Posterior cingulate gyrus (tissue), 11 donors: ENCODE data around the gene LMAN1.

ENCODE experiments used
- DNase-seq, 10 donors: peaks; one replicate each; pipeline versions ENCODE4 v3.0.0 to v3.0.0-alpha.2; 2020 to 2021; ENCODE audit warnings: mixed read lengths in 3 of 10
- intact Hi-C: fragments of 100-400 bp; cut with DNase I; formaldehyde crosslinking; loops from one replicate; pipeline ENCODE4 v1.15.1; 2023

The LMAN1 gene, protein sequence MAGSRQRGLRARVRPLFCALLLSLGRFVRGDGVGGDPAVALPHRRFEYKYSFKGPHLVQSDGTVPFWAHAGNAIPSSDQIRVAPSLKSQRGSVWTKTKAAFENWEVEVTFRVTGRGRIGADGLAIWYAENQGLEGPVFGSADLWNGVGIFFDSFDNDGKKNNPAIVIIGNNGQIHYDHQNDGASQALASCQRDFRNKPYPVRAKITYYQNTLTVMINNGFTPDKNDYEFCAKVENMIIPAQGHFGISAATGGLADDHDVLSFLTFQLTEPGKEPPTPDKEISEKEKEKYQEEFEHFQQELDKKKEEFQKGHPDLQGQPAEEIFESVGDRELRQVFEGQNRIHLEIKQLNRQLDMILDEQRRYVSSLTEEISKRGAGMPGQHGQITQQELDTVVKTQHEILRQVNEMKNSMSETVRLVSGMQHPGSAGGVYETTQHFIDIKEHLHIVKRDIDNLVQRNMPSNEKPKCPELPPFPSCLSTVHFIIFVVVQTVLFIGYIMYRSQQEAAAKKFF

DNA sequence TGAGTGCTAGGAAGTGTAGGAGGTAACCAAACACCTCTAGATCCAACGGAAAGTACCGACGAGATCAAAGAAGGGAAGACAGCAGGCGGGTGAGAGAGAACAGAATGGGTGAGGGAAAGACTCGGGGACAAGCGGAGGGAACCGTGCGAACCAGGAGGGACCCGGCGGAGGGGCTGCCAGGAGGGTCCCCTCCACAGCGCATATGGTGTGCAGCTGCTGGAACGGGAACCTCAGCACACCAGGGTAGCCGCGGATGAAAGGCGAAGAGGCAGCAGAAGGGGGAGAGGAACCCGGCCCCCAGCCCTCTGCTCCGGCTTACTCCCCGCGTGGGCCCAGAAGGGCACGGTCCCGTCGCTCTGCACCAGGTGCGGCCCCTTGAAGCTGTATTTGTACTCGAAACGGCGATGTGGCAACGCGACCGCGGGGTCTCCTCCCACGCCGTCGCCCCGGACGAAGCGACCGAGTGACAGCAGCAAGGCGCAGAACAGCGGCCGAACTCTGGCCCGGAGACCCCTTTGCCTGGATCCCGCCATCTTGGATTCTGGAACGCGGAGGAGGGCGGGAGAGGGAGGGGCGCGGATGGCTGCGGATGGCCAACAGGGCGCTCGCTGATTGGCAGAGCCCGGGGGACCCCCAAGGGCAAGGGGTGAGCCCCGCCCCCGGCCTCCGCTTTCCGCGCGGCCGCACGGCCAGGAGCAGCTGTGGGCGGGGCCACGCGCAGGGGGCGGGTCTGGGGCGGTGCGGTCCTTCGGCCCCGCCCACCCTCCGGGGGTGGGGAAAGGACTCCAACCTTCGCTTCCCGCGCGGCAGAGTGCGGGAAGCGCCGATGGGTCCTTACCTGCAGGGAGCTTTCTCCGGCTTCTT is at the start of gene LMAN1:
Gene LMAN1, minus strand, starts transcription at position 554 of the 864 bp plus-strand sequence. Its CDS starts 21 bp downstream, at position 533.
- intact Hi-C loops, result no loop called here
- peak; percentile 92 to 99 (median 96) for DNase-seq

DNA sequence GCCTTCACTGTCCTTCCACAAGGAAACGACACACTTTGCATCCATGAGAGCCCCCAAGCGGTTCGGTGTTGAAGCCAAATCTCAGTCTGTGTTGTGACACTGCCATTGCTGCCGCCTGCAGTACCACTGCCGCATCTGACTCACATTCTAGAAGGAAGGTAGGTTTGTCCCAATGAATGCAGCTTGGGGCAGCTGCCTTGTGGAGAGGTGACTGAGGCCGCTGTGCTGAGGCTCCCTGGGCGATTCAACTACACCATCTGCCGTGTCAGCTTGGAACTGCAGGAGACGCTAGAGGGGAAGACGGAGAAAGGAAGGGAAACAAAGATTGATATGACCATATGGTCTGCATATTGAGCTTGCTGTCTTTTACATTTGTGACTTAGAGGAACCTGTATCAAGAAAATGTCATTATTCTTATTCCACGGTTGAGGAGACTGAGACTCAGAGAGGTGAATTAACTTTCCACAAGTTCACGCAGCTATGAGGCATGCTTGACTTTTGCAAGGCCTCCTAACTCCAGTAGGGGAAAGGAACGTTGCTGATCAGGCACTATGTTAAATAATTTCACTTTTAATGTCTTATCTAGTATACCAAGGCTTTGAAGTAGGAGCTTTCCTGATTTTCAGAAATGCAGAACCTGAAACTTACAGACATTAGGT is 43.5 kb upstream of the LMAN1 start:
- intact Hi-C loops, result loop anchor here (5.0 kb wide), 3 partner anchors 95 to 320 kb away; no protein-coding TSS in a partner anchor
- DNase-seq, result peak; percentile 49 to 95 (median 76)

DNA sequence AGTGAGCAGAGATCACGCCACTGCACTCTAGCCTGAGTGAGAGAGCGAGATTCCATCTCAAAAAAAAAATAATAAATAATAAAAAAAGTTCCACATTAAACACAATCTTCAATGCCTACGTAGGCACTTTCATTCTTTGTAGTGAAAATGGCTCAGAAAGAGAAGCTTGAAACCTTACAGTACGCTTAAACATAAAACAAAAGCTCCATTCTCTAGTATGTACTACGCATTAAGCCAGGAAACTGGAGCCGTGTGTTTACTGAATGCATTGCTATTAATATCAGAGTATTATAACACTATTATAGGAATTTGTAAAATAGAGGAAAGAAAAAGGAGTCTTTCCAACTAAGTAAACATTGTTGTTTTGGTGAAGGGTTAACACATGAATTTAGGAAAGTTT is 41.3 kb upstream of the LMAN1 start:
- no peak for DNase-seq
- intact Hi-C loops, result loop anchor here (5.0 kb wide), 3 partner anchors 93 to 318 kb away; no protein-coding TSS in a partner anchor

DNA sequence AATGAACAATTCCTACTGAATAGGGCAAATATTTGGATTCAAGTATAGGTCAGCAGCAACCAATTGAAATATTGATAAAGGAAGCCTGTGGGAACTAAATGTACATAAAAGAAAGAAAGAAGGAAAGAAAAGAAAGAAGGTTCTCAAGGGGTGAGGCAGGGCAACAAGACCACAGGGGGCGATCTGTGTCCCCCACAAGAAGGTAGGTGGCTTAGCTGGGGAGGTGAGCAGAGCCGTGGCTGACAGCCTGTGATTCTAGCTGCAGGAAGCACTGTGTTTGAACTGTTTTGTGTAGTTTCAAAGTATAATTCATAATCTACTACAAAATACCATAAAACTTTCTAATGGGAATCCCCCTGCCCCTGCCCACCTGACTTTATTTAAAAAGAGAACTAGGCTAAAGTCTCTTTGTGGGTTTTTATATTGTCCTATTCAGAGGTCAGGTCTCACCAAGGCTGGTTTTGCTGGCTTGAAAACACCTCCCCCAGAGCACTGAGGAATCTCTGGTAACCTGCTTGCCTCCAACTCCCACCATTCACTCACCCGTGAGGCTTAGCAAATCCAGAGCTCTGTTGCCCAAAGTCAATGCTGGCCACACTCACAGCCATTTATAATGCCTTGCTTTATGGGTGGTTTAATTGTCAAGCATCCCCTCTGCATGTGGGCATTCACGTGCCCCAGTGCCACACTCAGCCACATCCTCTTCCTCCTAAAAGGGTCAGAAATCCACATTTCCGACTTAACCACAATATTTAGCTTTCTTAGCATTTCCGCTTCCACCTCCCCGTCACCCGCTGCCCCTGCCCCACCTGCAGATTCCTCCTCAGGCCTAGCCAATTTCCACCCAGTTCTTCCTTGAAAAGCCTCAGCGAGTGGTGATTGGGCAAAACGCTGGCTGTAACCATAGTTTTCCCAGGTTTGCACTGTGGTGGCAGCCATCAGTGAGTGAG is 36.4 kb upstream of the LMAN1 start:
- intact Hi-C loops, result no loop called here
- DNase-seq, result peak in 1 of 10 donors; percentile 55

DNA sequence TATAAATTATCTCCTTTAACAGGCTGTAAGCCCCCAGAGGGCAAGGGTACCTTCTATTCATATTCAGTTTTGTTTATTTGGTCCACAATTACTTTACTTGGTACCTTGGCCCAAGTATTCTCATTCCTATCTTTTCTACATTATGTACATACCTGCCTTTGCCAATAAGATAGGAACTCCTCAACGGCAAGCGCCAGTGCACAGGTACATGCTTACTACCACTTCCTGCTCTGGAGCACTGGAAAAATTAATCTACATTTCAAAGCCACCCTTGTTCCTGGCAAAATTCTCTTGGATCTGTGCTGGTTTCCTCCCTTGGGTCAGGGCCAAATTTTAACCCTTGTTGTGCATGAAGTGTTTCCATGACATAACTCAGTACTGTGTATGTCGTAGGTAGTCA is 34.3 kb upstream of the LMAN1 start:
- intact Hi-C loops, result no loop called here
- no peak for DNase-seq

DNA sequence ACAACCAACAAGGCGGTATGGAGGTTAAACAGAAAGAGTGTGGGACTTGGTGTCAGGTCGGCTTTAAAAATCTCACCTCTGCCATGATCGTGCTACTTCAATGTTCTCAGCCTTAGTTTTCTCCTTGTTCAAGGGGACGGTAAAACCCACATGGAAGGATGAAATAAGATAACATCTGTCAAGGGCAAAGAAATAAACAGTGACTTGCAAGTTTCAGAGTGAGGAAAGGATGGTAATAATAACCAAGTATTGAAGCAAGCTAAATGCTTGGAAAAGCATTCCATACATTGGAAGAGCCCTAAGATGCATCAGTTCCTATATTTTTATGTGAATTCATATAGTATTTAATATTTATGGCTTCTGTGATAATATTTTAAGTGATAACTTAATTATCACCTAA is 29.8 kb upstream of the LMAN1 start:
- intact Hi-C loops, result no loop called here

DNA sequence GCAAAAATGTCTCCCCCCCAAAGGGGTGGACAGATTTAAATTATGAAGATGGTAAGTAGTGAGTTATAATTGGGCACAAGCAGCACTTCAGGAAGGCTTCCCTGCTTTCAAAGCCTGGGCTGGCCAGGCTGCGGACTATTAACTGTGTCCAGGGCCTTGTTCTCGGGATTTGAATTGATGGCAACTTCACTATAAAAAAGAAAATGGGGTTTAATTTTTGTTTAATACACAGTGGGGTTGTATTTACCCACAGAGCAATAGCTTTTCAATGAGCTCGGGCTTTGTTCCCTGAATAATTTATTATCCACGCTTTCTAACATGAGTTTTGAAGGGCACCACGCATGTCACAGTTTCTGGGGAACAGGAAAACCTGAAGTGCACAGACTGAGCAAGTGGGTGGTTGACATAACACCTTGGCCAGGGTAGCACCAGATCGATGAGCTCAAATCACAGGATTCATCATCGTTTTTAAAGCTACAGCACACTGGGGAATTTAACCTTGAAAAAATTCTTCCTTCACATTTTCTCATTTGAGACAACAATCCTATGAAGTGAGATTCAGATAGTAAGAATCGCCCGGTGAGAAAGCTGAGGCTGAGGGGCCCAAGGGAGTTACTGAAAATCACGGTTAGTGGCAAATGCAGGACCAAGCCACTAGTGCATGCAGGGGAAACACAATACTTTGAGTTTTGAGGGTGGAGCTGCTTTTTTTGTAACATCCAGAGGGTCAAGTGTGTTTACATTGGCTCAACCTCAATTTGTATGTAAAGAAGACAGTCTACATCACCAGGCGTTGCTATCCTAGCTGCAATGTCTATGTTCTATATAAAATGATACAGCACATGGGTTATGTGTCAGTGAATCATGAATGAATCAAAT is 28.9 kb upstream of the LMAN1 start:
- DNase-seq, result peak in 1 of 10 donors; percentile 69
- intact Hi-C loops, result no loop called here

More for the DNA sequence above, 29.8 kb upstream of the LMAN1 start:
- no peak for DNase-seq

DNA sequence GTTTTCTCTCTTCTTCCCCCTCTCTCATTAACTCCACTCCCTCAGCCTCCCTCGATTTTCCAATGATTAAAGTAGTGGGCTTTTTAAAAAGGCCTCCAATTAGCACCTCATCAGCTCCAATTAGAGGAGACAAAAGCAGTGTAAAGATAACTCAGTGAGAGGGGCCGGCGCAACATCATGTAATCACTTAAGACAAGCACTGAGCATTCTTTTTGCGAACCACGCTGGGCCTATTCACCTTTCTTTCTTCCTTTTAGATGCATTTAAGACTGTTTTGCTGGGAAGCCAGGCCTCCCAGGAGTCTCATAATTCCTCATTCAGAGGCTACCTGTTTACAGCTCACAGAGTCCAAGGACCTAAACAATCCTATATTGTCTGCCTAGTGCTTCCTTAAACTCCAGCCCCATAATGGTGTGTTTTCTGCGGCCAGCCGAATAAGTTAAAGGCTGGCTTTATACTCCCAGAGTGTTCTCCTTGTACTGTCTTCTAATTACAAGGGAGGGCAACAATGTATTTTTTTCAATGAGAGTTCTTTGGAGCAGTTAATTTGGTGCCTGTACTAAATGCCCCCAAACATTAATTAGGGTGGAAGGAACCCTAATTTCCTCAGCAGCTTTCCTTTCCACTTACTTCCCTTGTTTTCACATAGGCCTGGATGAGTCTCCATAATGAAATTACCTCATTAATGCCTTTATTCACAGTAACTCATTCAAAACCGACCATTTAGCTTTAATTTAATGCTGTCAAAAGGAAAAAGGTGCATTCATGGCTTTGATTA is 28.0 kb upstream of the LMAN1 start:
- no peak for DNase-seq
- intact Hi-C loops, result no loop called here

DNA sequence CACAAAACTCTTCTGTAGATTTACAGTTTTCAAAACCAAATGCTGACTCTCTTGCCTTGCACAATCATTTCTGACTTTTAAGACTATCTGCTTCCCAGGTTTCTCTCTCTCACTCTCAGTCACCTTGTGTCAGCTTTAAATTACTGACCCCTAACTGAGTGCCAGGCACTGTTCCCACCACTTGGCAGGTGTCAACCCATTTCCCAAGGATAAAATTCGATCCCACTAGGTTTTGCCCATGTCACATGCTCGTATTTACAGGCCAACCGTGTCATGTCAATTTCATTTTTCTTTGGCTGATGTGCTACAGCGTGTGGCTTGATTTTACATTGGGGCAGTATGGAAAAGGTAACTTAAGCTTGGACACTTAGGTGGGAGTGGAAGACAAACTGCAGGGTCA is 26.1 kb upstream of the LMAN1 start:
- DNase-seq, result no peak
- intact Hi-C loops, result no loop called here

DNA sequence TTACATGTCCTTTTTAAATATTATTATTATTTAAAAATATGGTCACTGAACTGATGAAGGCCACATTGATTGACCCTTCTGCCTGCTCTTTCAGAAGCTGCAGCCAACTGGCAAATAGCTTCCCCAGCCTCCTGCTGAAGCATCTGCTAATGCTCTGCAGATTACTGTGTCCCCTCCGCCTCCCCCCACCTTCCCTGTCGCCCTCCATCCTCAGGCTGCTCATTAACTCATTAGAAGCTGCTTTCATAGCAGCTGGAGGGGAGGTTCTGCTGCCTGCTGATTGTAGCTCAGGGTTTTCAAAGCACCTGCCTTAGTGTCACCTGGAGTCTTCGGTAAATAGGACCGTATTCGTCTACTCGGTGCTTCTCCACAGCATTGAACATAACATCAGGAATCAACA is 24.8 kb upstream of the LMAN1 start:
- DNase-seq, result no peak
- intact Hi-C loops, result no loop called here

DNA sequence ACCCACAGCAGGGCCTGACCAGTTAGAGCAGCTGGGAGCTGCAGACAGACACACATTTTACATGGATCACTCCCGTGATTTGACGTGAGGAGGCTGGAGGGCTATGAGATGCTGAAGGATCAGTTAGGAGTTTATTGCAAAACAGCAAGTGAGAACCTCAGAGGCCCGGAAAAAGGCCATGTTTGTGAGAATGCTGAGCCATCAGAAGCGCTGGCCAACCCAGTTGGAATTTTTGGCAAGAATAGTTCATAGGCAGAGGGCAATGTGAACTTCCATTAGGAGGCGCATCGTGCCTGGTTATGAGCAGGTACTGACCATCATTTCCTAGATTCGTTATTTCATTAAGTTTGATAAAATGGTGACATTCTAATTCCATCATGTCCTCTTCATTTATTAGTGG is 23.3 kb upstream of the LMAN1 start:
- DNase-seq, result no peak
- intact Hi-C loops, result no loop called here

DNA sequence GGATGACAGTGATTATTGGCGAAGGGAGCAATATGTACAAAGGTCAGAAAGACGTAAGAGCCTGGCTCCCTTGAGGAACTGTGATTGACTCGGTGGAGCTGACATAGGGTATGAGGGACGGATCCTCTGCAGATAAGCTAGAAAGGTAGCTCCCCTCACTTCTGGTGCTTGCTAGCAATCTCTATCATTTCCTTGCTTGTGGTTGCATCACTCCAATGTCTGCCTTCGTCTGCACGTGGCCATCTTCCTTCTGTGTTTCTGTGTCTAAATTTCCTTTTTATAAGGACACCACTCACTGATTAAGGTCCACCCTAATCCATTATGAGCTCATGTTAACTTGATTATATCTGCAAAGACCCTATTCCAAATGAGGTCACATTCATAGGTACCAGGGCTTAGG is 22.9 kb upstream of the LMAN1 start:
- no peak for DNase-seq
- intact Hi-C loops, result no loop called here

DNA sequence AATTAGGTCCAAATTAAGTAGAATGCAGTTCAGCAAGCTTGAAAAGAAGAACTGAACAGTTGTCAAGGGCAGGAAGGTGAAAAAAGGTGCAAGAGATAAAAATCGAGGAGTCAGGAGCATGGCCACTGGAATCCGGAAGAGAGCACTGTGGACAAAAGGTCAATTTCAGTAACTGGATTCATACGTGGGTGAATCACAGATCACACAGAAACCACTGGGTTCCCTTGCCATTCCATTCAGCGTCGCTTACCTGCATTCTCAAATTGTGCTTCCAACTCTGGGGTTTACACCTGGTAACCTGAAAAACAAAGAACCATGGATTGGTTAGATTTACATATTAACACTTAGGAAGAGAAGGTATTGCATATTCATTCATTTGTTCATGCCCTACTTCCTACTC is 21.6 kb upstream of the LMAN1 start:
- no peak for DNase-seq
- intact Hi-C loops, result no loop called here

DNA sequence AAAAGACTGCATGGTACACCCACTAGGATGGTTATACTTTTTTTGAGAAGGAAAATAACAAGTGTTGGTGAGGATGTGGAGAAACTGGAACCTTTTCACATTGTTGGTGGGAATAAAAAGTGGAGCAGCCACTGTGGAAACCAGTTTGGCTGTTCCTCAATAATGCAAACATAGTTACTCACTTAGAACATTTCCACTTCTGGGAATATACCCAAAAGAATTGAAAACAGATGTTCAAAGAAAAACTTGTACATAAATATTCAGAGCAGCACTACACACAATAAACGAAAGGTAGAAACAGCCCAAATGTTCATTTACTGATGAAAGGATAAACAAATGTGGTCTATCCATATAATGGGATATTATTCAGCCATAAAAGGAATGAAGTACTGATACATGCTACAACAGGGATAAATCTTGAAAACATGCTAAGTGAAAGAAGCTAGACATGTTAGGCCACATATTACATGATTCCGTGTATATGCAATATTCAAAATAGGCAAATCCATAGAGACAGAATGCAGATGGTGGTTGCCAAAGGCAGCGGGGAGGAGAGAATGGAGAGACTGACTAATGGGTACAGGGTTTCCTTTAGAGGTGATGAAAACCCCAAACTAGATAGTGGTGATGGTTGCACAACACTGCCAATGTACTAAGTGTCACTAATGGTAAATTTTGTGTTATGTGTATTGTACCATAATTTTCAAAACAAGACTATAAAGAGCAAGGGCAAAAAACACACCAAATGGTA is 20.9 kb upstream of the LMAN1 start:
- DNase-seq, result no peak
- intact Hi-C loops, result no loop called here

DNA sequence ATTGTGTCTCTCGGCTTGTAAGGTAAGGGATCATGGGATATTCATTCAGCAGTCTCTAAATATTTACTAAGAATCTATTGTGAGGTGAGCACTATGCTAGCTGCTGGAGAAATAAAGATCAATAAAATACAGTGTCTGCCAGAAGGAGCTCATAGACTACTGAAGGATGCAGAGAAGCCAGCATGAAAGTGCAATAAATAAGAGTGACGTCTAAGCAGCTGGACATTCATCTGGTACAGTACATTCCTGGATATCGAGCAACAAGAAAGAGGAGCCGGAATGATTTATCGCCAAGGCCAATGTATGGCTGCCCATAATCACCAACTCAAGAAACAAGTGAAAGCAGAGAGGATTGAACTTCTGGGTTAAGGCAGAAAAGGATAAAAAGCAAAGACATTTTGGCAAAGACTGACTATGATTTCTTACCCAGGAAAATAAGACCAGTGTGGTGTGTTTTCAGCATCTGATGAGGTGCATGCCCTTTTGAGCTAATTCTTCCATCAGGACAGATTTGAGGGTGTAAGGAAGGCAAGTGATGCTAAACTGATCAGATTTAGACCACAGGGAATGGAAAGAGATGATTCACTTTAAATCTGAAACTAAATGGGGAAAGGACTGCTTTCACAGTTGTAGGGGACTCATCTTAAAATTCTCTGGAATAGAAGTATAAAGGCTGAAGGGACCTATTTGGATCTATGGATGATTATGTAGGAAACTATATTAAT is 18.7 kb upstream of the LMAN1 start:
- DNase-seq, result no peak
- intact Hi-C loops, result no loop called here

DNA sequence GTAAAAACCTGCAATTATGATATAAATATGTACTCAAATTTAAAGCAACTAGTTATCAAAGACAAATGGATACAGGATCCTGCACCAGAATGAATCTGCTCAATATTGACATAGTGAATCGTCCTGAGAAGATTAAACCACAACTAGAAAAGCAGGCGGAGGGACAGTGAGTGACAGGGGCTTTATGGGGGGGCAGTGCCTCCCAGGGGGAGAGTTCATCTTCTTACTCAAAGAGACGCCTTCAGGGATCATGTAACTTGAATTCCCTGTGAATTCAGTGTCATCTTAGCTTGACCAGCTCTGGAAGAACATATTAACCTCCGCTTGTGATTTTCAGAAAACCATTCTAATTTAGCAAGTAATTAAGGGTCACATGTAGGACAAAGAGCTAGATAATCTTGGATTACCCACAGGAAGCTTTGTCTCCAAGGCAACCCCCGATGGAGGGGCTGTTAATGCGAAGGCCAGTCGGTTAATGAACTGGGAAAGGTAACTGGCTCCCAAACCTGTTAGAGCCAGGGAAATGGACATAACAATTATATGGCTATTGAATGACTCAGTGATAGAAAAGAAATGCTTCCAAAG is 17.4 kb upstream of the LMAN1 start:
- intact Hi-C loops, result no loop called here
- no peak for DNase-seq
